ENCODE data around the gene RAC3.

RAC3 gene

GRCh38 chr17:82058230-82058854, 26.9 kb downstream of the RAC3 start:
- no peak for DNase-seq

- DNase-seq, result no peak
Observed at GRCh38 chr17:82058855-82059249, 27.4 kb downstream of the RAC3 start.

- no peak for DNase-seq
Observed at GRCh38 chr17:82059272-82060000, 28.0 kb downstream of the RAC3 start.

- DNase-seq, result no peak
Observed at GRCh38 chr17:82060001-82060380, 28.5 kb downstream of the RAC3 start.

- no peak for DNase-seq
Observed at GRCh38 chr17:82060614-82061013, 29.1 kb downstream of the RAC3 start.

GRCh38 chr17:82061047-82061925, 29.8 kb downstream of the RAC3 start:
- DNase-seq, result no peak

GRCh38 chr17:82062076-82062983, 30.9 kb downstream of the RAC3 start:
- DNase-seq, result no peak

- DNase-seq, result no peak
Observed at GRCh38 chr17:82062984-82063368, 31.5 kb downstream of the RAC3 start.

GRCh38 chr17:82063424-82064415, 32.2 kb downstream of the RAC3 start:
- no peak for DNase-seq

GRCh38 chr17:82064433-82065192, 33.1 kb downstream of the RAC3 start:
- peak; percentile 6 for DNase-seq

- DNase-seq, result no peak
Observed at GRCh38 chr17:82065193-82065637, 33.7 kb downstream of the RAC3 start.

- no peak for DNase-seq
Observed at GRCh38 chr17:82065638-82066303, 34.3 kb downstream of the RAC3 start, which contains the start of gene DUS1L. Gene DUS1L, minus strand, starts transcription at chr17:82065804. Its CDS starts 745 bp downstream, at chr17:82065059.

GRCh38 chr17:82070611-82071010, 39.1 kb downstream of the RAC3 start:
- no peak for DNase-seq

- no peak for DNase-seq
Observed at GRCh38 chr17:82072827-82073226, 41.3 kb downstream of the RAC3 start.

- DNase-seq, result no peak
Observed at GRCh38 chr17:82073446-82073845, 42.0 kb downstream of the RAC3 start.

GRCh38 chr17:82076018-82076784, 44.7 kb downstream of the RAC3 start:
- DNase-seq, result no peak

- no peak for DNase-seq
Observed at GRCh38 chr17:82076785-82077591, 45.5 kb downstream of the RAC3 start.

Data from NCI-H2029 (cell line).